B cell (primary cell): Measurements from ENCODE around the gene ATP5ME. TPM values are rescaled to one million over a fixed set of nuclear protein-coding genes. Genes with fewer than 3 reads are reported as not detected.

Experiments used
- ATAC-seq: fragments of 200-7000 bp; cut with Tn5 transposase; one replicate; pipeline ENCODE4 v1.10.0; 2021; ENCODE audit warnings: low read depth, mild to moderate bottlenecking, moderate number of reproducible peaks, moderate library complexity
- CTCF ChIA-PET: fragments of 350-600 bp; sonication (Branson Sonifier 250); formaldehyde crosslinking; loops from one replicate; lab custom pipeline; 2021; ENCODE audit warnings: antibody characterized with exemption, inconsistent platforms; lab: Charles Lee
- POLR2A ChIA-PET: fragments of 350-600 bp; sonication (Branson Sonifier 250); formaldehyde crosslinking; loops from one replicate; lab custom pipeline; 2021; ENCODE audit warnings: antibody characterized with exemption; lab: Charles Lee
- DNase-seq: peaks from one replicate; pipeline ENCODE4 v3.0.0; 2013
- H2AFZ ChIP-seq: 2 replicates; pipeline ENCODE4 v1.6.1; 2012; ENCODE audit warnings: mild to moderate bottlenecking, low read depth, low read length; ENCODE audit not compliant: insufficient read depth, poor library complexity, severe bottlenecking
- H3K27ac ChIP-seq, 2 donors: 1 replicate in 1 of 2; 2 replicates in 1 of 2; pipeline ENCODE4 v1.5.1; 2012 to 2013; ENCODE audit warnings: low read length in 2 of 2, mild to moderate bottlenecking in 2 of 2, moderate library complexity in 1 of 2
- H3K27me3 ChIP-seq, 4 experiments: fragments of 200-600 bp in 1 of 4; sonication (generic) in 1 of 4; replicated peaks in 1 of 4; 1 replicate in 2 of 4; 2 replicates in 2 of 4; pipeline versions ENCODE4 v1.6.1 to v1.7.0; 2013 to 2016; ENCODE audit warnings: low read length in 3 of 4, mild to moderate bottlenecking in 2 of 4, mixed read lengths in 1 of 4, moderate library complexity in 1 of 4; ENCODE audit not compliant: insufficient read depth in 4 of 4, control insufficient read depth in 3 of 4; ENCODE audit errors: control extremely low read depth in 1 of 4
- H3K36me3 ChIP-seq, 2 experiments: replicated peaks in 1 of 2; 1 replicate in 1 of 2; 2 replicates in 1 of 2; pipeline versions ENCODE4 v1.6.1 to v1.7.1; 2013; ENCODE audit warnings: low read length in 1 of 2; ENCODE audit not compliant: insufficient read depth in 2 of 2, control insufficient read depth in 1 of 2; ENCODE audit errors: control extremely low read depth in 1 of 2, extremely low read depth in 1 of 2
- H3K4me1 ChIP-seq, 2 donors: fragments of 200-600 bp in 1 of 2; sonication (generic) in 1 of 2; 1 replicate in 1 of 2; 2 replicates in 1 of 2; pipeline versions ENCODE4 v1.5.1 to v1.6.1; 2013 to 2017; ENCODE audit warnings: low read length in 2 of 2; ENCODE audit not compliant: control insufficient read depth in 2 of 2, insufficient read depth in 2 of 2
- H3K4me2 ChIP-seq: replicated peaks from 2 replicates; pipeline ENCODE3; 2012; ENCODE audit warnings: mild to moderate bottlenecking, low read depth, low read length; ENCODE audit not compliant: poor library complexity, severe bottlenecking
- H3K4me3 ChIP-seq, 5 experiments: fragments of 200-600 bp in 1 of 5; sonication (generic) in 1 of 5; 1 replicate in 3 of 5; 2 replicates in 2 of 5; pipeline versions ENCODE4 v1.5.1 to v1.7.0; 2011 to 2016; ENCODE audit warnings: low read length in 4 of 5, mild to moderate bottlenecking in 4 of 5, low read depth in 2 of 5, control low read depth in 1 of 5, moderate library complexity in 1 of 5; ENCODE audit not compliant: insufficient read depth in 1 of 5; ENCODE audit errors: control extremely low read depth in 1 of 5, extremely low read depth in 1 of 5
- H3K79me2 ChIP-seq: fragments of 200-600 bp; sonication (generic); one replicate; pipeline ENCODE4 v1.6.0; 2016; ENCODE audit warnings: low read length; ENCODE audit not compliant: control insufficient read depth, insufficient read depth
- H3K9ac ChIP-seq: fragments of 200-600 bp; sonication (generic); 2 replicates; pipeline ENCODE4 v1.6.1; 2017; ENCODE audit warnings: mild to moderate bottlenecking, low read length, moderate library complexity
- H3K9me3 ChIP-seq, 3 donors: one replicate each; pipeline versions ENCODE4 v1.6.1 to v1.7.1; 2013; ENCODE audit warnings: low read length in 2 of 3; ENCODE audit not compliant: control insufficient read depth in 2 of 3, insufficient read depth in 1 of 3; ENCODE audit errors: control extremely low read depth in 1 of 3
- H4K20me1 ChIP-seq: 2 replicates; pipeline ENCODE4 v1.6.0; 2012; ENCODE audit warnings: mild to moderate bottlenecking, low read length; ENCODE audit not compliant: insufficient read depth, control insufficient read depth, poor library complexity, severe bottlenecking
- H3K27ac Mint-ChIP-seq: one replicate; pipeline ENCODE4 v1.8.0; 2021; ENCODE audit warnings: mixed read lengths
- H3K27me3 Mint-ChIP-seq: one replicate; pipeline ENCODE4 v1.8.0; 2021; ENCODE audit warnings: mixed read lengths
- H3K4me1 Mint-ChIP-seq: one replicate; pipeline ENCODE4 v1.8.0; 2021; ENCODE audit warnings: mixed read lengths
- H3K4me3 Mint-ChIP-seq: one replicate; pipeline ENCODE4 v1.8.0; 2021; ENCODE audit warnings: mixed read lengths
- H3K9me3 Mint-ChIP-seq: one replicate; pipeline ENCODE4 v1.8.0; 2022; ENCODE audit warnings: mixed read lengths; ENCODE audit not compliant: insufficient read depth
- EZH2 ChIP-seq: IDR thresholded peaks from 2 replicates; pipeline ENCODE4 v1.6.1; 2012; ENCODE audit warnings: borderline replicate concordance, low read depth, mild to moderate bottlenecking, moderate library complexity, low read length; ENCODE audit not compliant: insufficient read depth, poor library complexity, severe bottlenecking
- WGBS: methylation state at CpG from one replicate; pipeline ENCODE4 v1.1.5; 2013; ENCODE audit warnings: missing lambda C conversion rate; ENCODE audit not compliant: insufficient coverage; 5-methylcytosine and 5-hydroxymethylcytosine counted together
- intact Hi-C: fragments of 100-400 bp; cut with micrococcal nuclease; formaldehyde crosslinking; loops from one replicate; pipeline ENCODE4 v1.10.0; 2022
- polyA plus RNA-seq: library from polyadenylated mRNA; depleted of rRNA; stranded (reverse); fragments of >200 nt; gene quantifications from 2 replicates; pipeline ENCODE4 v1.2.3, GENCODE V29; 2012
- total RNA-seq, 2 donors: library from RNA; stranded (reverse); fragments of 120-200 nt in 1 of 2; gene quantifications; 1 replicate in 1 of 2; 2 replicates in 1 of 2; pipeline versions ENCODE4 v1.2.3 to v1.2.4, GENCODE V29; 2013 to 2022
- TF ChIP-seq, protein P1 (sequence below): fragments of 200-600 bp; IDR thresholded peaks from one replicate; pipeline ENCODE4 v1.8.0; 2022; ENCODE audit warnings: antibody characterized with exemption, mild to moderate bottlenecking

ATP5ME gene
- total and polyA plus RNA-seq, 2 donors (not counting 1 experiment from before 2014, with no cell fraction given), result 129 to 153 TPM

- Histone ChIP-seq H4K20me1 (no peaks in the 10 kb centered on the region), H3K27ac (peak overlapping the region in 1 of 2 donors; percentile 33), H3K79me2 (no peaks in the 10 kb centered on the region), H3K4me2 (peak overlapping the region; percentile 83), H3K9ac (peak overlapping the region; percentile 49), H3K36me3 (no peaks in the 10 kb centered on the region), H3K4me1 (peaks cover 12 to 20% of the 10 kb centered on the region in 2 donors), H2AFZ (peak overlapping the region; percentile 73), H3K4me3 (peak overlapping the region in 4 of 5 experiments; percentile 26 to 56 (median 46)), H3K27me3 (peaks cover 0 to 23% (median 2%) of the 10 kb centered on the region in 4 experiments), H3K9me3 (peaks cover 0 to 3% (median 0%) of the 10 kb centered on the region in 3 donors)
- Mint-ChIP-seq H3K4me1 (peaks cover 6% of the 10 kb centered on the region), H3K9me3 (no peaks in the 10 kb centered on the region), H3K27me3 (peaks cover 13% of the 10 kb centered on the region), H3K4me3 (peak overlapping the region; percentile 54), H3K27ac (no peak overlapping the region)
- CTCF ChIA-PET, result no interaction called here
- 85% methylated on average over 26 of the region's 26 CpGs for WGBS
- ATAC-seq (no peak), DNase-seq (peak; percentile 13)
- POLR2A ChIA-PET, result interaction anchor here (1.4 kb wide), 1 partner anchor 10 kb away, joined by 6 read pairs; no protein-coding TSS in a partner anchor
- intact Hi-C loops, result no loop called here
- no peak for TF ChIP-seq EZH2
- TF ChIP-seq, protein P1, sequence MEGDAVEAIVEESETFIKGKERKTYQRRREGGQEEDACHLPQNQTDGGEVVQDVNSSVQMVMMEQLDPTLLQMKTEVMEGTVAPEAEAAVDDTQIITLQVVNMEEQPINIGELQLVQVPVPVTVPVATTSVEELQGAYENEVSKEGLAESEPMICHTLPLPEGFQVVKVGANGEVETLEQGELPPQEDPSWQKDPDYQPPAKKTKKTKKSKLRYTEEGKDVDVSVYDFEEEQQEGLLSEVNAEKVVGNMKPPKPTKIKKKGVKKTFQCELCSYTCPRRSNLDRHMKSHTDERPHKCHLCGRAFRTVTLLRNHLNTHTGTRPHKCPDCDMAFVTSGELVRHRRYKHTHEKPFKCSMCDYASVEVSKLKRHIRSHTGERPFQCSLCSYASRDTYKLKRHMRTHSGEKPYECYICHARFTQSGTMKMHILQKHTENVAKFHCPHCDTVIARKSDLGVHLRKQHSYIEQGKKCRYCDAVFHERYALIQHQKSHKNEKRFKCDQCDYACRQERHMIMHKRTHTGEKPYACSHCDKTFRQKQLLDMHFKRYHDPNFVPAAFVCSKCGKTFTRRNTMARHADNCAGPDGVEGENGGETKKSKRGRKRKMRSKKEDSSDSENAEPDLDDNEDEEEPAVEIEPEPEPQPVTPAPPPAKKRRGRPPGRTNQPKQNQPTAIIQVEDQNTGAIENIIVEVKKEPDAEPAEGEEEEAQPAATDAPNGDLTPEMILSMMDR, result no peak
These were observed 14.1 kb upstream of the ATP5ME start for GRCh38 chr4:687971-688853.
